HTERT RPE-1 (cell line): ENCODE data around the gene TAF3.
"Not testable (repeated sequence)": the region's sequence is repeated elsewhere in the genome, so short reads cannot be mapped to it uniquely, and the experiment has no call there.

ENCODE experiments used
- in situ Hi-C: fragments of 300-500 bp; cut with MboI; formaldehyde crosslinking; loops from 4 replicates; pipeline ENCODE4 v1.14.3; 2020; ENCODE audit warnings: low sequenced_read_pairs

Gene TAF3

DNA sequence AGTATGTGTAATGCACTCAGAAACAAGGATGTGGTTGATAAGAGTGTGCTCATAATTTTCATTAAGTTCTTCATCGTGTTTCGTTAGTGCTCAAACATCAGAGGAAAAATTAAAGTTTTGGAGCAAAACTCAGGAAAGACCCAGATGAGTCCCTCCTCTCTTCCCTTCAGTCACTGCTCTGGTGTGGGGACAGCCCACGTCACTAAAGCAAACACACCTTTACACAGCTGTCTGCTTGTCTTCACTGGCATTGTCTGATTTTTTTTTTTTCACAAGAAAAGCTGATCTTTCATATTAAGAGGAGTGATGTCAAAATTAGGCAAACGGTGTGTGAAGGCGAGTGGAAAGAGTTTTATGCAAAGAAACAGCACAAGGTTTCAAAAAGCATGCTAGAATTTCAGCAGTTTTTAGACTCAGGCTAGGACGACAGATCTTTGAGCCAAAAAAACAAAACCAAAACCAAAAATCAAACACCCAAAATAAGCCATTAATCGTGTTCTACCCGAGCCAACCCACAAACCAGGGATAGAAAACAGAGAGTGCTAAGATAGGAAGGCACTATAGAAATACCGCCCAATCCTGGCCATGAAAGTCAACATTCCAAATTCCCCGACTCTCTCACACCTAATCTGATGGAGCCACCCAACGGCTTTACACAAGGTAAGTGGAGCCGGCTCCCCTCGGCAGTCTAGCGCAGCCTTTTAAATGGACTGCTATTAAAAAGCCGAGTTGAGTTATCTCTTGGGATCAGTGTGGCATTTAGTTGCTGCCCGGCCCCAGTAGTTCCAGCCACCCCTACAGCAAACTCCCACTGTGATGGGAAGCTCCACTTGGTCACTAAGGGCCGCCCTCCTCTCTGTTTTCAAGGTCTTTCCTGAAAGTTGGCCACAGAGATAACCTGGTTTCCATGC, 208.3 kb downstream of the TAF3 start:
- in situ Hi-C loops = no loop called here

DNA sequence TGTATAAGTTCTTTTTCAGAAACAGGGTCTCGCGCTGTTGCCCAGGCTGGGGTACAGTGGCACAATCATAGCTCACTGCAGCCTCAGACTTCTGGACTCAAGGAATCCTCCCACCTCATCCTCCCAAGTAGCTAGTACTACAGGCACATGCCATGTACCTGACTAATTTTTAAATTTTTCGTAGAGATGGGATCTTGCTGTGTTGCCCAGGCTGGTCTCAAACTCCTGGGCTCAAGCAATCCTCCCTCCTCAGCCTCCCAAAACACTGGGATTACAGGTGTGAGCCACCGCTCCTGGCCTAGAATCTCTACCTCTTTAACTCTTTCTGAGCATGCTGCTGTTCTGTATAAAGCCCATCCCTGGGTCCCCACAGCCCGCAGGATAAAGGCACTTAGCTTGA, 212.9 kb downstream of the TAF3 start:
- in situ Hi-C loops = not testable (repeated sequence)

DNA sequence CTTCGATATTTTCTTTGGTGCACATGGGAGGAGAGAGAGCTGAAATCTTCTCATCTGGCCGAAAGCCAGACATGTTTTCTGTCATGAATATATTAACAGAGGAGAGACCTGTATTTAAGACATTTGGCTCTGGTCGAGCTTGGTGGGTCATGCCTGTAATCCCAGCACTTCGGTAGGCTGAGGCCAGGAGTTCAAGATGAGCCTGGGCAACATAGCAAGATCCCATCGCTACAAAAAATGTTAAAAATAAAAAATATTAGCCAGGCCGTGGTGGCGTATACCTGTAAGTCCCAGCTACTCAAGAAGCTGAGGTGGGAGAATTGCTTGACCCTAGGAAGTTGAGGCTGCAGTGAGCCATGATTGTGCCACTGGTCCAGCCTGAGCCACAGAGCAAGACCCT, 214.3 kb downstream of the TAF3 start:
- in situ Hi-C loops = no loop called here

DNA sequence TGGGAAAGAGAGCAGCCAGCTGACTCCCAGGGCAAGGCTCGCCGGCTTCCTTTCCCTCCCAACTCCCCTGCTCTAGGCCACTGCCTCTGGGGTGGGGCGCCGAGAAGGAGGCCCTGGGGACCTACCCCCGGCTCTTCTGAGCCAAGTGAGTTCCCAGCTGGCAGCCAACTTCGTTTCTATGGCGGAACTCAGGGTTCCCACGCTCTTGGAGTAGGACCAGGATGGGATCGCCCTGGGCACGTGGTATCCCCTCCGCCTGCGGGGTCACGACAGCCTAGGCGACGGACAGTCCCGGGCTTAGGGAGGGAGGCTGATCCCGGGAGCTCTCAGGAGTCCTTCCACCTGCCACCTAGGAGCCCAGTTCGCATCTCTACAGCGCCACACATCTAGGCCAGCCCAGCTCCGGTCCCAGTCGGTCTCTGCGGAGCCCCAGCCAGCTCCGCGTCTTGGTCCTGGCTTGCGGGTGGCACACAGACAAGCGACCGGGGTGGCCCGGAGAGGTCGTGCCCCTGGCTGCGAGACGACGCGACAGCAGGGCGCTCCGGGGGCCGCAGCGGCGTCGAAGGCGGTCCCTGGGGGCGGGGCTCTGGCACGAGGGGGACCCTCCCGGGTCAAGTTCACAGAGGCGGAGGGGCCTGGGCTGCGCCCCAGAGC, 215.6 kb downstream of the TAF3 start:
- in situ Hi-C loops = no loop called here

DNA sequence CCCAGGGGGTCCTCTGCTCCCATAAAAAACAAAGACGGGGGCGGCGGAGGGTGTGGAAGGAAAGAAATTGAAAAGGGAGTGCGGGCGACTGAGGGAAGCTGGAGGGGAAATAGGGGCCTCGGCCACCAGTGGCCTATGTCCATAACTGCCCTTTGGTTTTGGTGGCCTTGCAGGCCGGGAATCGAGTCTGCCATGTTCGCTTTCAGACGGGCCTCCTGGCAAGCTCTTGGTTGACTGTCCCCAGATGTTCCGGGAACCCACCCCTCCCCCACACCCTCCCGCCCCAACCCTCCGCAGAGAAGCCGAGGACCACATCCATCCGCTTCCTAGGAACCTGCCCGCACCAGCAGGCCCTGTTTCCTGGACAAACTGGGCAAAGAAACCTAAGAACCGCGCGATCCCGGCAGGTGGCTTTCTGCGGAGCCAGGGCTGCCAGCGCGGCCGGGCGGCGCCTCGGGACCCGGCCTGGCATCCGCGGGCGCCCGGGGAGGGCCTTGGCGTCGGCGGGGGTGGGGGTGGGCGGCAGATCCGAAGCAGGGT, 216.2 kb downstream of the TAF3 start:
- in situ Hi-C loops = no loop called here

DNA sequence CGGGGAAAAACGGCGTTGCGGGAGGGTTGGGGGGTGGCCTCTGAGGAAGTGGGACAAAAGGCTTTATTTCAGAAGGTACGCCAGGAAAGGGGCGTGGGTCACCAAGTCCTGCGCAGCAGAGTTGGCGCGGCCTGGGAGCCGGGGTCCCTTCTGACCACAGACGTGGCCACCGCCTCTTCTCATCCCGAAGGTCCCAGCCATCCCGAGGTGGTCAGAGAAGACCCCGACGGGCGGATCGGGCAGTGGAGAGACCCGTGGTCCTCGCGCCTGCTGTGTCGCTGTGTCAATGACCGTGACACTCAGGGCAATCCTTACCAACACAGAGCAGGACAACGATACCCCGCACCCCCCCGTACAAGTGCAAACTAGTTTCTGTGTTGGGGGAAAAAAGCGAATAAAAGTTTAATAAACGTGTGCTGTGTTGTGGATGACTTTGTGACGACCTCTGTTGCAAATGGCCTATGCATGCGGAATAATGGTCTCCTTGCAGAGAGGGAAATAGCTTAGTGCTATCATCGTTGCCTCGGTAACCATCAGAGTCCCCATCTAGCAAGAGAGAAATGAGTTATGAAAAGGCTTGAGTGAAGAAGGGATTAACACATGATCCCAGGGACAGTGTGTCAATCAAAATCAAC, 216.8 kb downstream of the TAF3 start:
- in situ Hi-C loops = no loop called here

DNA sequence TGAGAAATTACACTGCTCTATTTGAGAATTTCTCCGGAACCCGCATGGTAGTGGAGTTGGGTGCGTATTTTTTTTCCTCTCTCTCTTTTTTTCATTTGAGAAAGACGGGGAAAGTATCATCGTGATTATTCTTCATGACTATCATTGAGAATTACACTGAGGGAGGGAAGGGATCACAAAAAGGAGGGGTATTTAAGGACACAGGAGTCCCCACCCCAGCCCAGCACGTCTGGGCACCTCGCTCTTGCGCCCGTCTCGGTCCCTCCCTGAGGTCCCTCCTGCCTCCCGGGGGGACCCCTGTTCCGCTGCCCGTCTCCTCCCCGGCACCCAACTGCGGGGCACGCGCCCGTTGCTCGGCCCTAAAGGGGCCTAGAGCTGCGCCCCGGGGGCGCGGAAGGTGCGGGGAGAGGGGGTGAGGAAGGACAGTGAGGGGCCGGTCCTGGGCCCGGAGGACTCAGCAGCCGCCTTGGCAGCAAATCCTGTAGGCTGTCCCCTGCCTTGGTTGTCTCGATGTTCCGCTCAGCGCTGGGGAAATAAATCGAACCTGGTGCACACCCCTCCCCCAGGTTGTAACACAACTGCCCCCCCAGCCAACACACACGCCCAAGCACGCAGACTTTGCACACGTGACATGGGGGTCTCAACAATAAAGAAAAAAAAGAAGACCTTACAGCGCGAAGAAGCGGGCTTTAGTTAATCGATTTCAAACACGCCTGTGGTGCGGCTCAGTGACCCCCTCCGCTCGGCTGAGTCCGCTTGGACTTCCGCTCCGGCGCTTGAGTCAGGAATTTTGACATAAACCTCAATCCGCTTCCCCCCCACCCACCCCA, 217.6 kb downstream of the TAF3 start:
- in situ Hi-C loops = no loop called here

DNA sequence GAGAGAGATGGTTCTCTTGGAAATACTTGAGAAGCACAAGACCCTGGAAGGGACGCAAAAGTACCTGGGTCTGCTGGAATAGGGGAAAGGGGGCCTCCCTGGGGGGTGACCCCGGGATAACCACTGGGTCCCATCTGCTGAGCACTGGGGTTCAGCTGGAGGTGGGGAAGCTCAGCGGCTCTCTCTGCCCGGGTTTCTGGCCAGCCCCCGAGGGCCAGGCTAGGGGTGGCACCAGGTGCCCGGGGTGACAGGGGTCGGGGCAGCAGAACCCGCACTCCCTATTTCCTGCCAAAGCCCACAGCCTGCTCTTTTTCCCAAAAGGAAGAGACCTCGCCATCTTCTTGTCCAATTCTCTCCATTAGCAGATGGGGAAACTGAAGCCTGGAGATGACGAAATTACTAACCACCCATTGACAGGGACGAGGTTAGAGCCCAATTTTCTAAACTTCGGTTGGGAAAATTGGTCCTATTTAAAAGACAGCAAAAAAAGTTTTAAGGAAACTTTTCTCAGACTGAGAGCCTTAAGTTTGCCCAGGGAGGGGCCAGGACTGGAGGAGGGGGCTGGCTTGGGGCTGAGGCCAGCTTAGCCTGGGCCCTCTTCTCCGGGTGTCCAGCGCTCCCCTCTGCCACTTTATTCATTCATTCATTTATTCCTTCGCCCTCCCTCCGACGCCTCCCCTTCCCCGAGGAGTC, 218.3 kb downstream of the TAF3 start:
- in situ Hi-C loops = no loop called here

DNA sequence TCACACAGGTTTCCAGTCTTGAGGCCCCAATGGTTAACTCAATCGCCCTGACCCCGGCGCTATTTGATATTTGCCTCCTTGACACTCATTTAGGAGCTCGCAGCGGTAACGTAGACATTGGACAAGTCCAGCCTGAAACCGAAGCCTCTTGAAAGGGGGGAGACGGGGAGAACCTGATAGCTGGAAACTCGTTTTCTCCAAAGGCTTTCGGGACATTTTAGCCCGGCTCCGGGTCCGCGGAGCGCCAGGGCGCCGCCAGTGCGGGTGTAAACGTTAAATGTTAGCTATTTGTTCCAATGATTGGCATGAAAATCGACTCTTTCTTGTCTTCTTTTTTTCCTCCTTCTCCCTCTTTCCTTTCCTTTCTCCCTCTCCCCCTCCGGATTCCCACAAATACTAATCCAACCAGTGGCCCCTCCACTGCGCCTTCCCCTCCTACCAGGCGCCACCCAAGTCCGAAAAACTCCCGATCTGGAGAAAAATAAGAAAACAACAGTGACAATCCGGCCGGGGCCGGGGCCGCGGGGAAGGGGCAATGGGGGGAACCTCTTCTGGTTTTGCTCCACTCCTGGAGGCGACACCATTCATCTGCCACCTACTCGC, 219.0 kb downstream of the TAF3 start:
- in situ Hi-C loops = no loop called here

DNA sequence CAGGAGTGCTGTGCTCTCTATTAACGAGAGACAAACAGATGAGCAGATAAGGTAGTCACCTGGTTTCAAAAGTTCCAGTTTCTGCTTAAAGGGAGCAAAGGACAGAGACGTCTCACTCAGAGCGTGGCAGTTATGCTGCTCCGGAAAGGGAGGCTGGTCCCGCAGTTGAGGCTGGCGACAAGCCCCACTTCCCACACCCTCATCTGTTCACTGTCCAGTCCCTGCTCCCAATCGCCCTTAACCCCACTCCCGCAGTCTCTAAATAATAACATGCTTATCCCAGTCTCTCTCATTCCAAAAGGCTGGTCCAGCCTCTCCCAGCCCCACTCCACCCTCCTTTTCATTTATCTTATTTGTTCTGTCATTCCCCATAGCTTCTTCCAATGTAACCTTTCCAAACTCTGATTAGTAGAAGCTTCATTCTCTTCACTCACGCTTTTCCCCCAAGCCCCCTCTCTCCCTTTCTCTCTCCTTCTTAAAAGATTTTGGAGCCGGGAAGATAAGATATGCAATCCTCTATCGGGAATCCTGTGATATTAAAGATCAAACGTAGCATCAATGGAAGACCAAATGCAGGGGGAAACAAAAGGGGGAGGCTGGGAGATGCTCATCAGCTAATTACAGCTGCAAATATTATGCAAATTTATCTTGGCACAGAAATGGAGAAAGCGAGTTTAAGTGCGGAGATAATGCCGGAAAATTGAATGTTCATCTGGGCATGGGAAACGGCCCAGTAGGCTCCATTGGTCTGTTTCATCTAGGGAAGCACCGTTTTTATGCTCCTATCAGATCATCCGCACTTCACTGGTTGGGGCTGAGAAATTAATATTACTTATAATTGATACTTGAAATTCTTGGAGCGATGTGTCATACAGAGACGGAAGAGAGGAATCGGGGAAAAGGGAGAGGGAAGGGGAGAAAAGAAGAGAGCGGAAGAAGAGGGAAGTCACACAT, 219.9 kb downstream of the TAF3 start:
- in situ Hi-C loops = no loop called here

DNA sequence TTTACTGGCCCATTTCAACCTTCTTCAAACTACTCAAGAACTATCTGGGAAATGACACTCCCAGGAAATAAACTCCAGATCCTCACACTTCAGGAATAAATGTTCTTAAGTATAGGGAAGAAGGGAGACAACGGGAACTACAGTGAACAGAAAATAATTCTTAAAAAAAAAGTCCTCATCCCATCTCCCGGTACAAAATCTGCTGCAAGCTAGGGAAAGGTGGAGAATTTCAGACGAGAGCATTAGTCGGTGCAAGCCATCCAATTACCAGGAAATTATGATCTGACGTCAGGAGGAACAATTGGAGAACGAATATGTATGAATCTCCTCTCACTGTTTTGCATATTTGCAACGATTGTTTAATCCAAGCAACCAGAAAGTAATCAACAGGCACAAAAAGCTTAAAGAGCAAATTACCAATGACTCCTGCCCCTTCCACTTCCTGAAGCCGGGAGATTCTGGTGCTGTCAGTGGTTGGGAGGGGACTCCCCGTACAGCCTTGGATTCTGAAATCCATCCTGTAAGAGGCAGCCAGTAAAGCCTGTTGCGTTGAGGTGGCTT, 221.1 kb downstream of the TAF3 start:
- in situ Hi-C loops = no loop called here

DNA sequence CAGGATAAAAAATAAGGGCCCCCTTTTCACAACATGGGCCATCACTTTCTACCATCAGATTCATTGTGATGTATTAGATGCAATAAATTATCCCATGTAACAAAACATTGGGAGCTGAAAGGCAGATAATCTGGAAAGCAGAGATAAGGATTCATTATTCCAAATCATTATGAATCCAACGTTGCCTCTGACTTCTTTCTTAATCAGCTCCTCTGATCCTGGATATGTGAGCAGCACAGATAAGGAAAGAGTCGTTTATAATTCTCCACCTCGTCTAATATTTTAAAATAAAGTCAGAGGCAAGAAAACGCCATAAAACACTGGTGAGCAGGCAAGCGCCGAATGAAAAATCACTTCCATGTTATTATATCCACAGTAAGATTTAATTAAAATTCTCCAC, 222.3 kb downstream of the TAF3 start:
- in situ Hi-C loops = no loop called here

DNA sequence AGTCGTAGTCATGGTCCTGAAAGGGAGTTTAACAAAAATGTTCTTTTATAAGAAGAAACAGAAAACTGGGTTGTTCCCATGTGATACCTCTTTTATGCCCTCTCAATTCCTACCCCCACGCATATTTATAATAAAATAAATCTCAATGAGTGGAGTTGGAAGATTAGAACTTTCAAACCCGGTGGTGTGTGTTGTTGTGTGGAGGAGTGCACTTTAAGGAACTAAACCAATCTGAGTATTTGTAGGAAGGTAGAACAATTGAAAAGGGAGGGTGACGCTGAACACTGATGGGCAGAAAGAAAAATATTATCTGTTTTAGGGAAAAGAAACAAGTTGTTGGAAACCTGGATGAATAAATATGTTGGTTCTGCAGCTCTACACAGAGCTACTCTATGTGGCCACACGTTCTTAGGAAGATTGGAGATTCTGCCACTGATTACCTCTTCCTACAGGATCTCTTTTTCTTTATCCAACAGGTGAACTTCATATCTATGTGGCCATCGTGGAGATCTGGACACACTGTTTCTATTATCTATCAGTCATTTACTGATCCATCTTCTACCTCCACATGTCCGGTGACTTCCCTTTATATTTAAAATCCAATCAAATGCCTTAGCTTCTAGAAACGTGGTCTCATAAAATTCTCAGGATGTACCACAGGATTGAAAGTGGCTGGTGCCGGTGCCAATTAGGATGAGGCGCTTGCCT, 223.1 kb downstream of the TAF3 start:
- in situ Hi-C loops = no loop called here

DNA sequence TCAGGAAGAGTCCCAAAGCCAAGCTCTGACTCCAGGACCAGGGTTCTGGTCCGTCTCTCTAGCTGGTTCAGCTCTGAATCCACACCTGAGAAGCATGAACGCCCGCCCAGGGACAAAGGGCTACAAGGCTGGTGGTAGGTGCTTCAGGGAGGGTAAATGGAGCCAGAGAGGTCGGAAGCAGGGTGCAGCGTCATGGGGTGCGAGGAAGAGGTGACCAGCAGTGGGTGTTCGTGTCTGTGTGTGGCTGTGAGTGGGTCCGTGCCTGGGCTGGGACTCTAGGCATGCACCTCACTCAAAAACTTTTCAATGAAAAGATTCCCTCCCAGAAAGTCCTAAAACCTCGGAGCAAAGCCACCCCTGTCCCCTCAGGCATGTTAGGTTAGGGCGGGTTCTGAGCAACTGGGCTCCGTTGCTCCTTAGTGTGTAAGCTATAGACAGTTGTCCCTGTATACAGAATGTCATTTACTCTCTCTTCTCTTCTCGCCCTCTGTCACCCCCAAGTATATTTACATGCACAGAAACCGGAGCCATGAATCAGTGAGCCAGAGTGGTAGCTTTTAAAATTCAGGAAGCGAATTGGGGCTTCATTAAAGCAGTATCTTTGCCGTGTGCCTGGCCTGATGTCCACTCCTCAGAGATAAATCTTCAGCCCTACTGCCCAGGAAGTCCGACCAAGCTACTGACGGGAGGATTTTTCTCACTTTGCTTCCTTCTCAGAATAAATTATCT, 223.9 kb downstream of the TAF3 start:
- in situ Hi-C loops = no loop called here

DNA sequence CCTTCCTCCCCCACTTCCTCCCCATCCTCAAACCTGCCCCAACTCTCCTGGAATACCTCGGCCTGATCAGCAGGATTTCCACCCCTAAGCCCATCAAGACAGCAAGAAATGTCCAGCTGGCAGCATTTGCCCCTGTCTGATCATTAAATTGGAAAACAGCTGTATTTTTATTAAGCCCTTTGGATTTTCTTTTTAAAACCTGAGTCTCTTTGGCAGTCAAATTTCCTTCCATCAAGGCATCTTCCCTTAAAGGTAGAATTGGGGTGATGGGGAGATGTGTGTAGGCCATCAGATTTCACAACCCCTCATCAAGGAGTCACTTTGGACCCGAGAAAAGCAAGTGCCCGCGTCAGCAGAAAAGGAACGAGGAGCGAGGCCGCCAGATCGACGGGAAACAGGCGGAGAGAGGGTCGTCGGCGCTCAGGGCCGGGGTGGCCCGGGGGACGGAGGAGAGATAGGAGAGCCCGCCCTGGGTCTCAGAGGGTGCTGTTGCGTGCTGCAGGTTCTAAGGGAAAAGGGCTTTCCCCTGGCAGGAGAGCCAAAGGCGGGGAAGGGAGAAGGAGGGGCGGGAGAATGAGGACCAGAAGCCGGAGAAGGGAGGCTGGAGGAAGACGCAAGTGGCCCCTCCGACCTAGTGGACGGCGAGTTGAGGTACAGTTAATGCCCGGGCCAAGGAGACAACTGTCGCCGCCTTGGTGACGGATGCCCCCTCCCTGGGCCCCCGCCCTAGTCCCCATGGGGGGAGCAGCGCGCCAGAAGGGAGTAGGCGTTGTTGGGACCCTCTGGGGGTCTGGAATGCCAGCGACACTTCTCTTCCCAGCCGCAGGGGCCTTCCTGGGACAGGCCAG, 224.6 kb downstream of the TAF3 start:
- in situ Hi-C loops = no loop called here
